HFFc6 (cell line): ENCODE measurements around the gene RPS6KA5. TPM values are rescaled to one million over a fixed set of nuclear protein-coding genes. Genes with fewer than 3 reads are reported as not detected.
"Not testable (repeated sequence)": the region's sequence is repeated elsewhere in the genome, so short reads cannot be mapped to it uniquely, and the experiment has no call there.

ENCODE experiments used
- DNase-seq: peaks from one replicate; pipeline ENCODE4 v3.0.0-alpha.2; 2018
- H3K27ac Mint-ChIP-seq: 2 replicates; pipeline ENCODE4 v1.8.0; 2020; ENCODE audit warnings: mild to moderate bottlenecking, mixed read lengths
- H3K27me3 Mint-ChIP-seq: 2 replicates; pipeline ENCODE4 v1.8.0; 2021; ENCODE audit warnings: mild to moderate bottlenecking, moderate library complexity, mixed read lengths; ENCODE audit not compliant: insufficient read depth
- H3K36me3 Mint-ChIP-seq: 2 replicates; pipeline ENCODE4 v1.8.0; 2021; ENCODE audit warnings: low read depth, mixed read lengths
- H3K4me1 Mint-ChIP-seq: 2 replicates; pipeline ENCODE4 v1.8.0; 2020; ENCODE audit warnings: low read depth, mixed read lengths
- H3K4me3 Mint-ChIP-seq: 2 replicates; pipeline ENCODE4 v1.8.0; 2020; ENCODE audit warnings: mild to moderate bottlenecking, moderate library complexity, mixed read lengths
- H3K9me3 Mint-ChIP-seq: 2 replicates; pipeline ENCODE4 v1.8.0; 2020; ENCODE audit warnings: mild to moderate bottlenecking, mixed read lengths
- total RNA-seq, 6 experiments: library from RNA; stranded (reverse); fragmentation: NEBNext Ultra II Directional; extraction: Animal tissue kit (Norgen Biotek cat#: 25700); gene quantifications; 2 replicates in 1 of 6; 3 replicates in 5 of 6; pipeline ENCODE4 v1.2.3, GENCODE V29; 2021
- TF ChIP-seq, protein P1 (sequence below): fragments of 200-600 bp; sonication (generic); IDR thresholded peaks from 2 replicates; pipeline ENCODE4 v1.5.0; 2021; ENCODE audit warnings: antibody characterized with exemption, mild to moderate bottlenecking

RPS6KA5 gene
- total RNA-seq, 6 experiments from 2014 or later = 0.36 to 0.91 (median 0.48) TPM

DNA sequence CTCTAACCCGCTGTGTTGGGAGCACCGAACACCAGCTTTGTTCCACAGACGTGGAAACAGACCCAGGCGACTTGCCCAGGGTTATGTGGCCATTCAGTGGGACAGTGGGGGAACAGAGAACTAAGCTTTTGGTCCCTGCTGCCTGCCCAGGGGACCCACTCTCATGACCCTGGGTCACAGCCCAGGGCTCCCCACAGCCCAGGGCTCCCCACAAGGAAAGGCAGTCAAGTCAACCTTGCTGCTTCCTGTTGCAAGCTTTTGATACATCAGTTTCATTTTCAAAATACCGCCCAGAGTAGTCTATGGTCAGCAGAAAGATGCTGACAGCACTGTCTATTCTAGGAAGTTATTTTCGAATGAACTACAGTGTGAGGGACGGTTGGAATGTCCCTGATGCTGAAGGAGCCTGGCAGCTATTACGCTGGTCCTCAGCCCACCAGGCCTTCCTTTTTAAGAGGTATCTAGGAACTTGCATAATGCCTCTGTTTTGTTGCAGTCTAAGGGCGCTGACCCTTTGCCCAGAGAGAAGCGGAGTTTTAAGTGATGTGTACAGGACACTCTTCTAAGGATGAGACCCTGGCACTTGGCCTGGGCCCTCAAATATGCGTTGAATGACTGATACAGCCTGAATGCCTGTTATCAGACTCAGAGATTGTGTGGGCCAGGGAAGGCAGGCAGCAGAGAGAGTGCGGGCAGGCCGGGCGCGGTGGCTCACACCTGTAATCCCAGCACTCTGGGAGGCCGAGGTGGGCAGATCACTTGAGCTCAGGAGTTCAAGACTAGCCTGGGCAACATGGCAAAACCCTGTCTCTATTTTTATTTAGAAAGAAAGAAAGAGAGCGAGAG, 231.6 kb downstream of the RPS6KA5 start:
- no peak for DNase-seq
- Mint-ChIP-seq H3K4me1 (peaks cover 9% of the 10 kb centered on the region; the same call in 1 of the 2 replicates), H3K9me3 (peaks cover 11% of the 10 kb centered on the region), H3K4me3 (peak overlapping the region; percentile 72; the same call in 1 of the 2 replicates), H3K27me3 (peaks cover 20% of the 10 kb centered on the region), H3K36me3 (peaks cover 4% of the 10 kb centered on the region), H3K27ac (no peak overlapping the region)
- TF ChIP-seq, protein P1, sequence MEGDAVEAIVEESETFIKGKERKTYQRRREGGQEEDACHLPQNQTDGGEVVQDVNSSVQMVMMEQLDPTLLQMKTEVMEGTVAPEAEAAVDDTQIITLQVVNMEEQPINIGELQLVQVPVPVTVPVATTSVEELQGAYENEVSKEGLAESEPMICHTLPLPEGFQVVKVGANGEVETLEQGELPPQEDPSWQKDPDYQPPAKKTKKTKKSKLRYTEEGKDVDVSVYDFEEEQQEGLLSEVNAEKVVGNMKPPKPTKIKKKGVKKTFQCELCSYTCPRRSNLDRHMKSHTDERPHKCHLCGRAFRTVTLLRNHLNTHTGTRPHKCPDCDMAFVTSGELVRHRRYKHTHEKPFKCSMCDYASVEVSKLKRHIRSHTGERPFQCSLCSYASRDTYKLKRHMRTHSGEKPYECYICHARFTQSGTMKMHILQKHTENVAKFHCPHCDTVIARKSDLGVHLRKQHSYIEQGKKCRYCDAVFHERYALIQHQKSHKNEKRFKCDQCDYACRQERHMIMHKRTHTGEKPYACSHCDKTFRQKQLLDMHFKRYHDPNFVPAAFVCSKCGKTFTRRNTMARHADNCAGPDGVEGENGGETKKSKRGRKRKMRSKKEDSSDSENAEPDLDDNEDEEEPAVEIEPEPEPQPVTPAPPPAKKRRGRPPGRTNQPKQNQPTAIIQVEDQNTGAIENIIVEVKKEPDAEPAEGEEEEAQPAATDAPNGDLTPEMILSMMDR = no peak

- Mint-ChIP-seq H3K4me3 (peak overlapping the region; percentile 72), H3K9me3 (peaks cover 19% of the 10 kb centered on the region), H3K27ac (no peak overlapping the region)
Observed at GRCh38 chr14:90827919-90828610, 232.4 kb downstream of the RPS6KA5 start.

DNA sequence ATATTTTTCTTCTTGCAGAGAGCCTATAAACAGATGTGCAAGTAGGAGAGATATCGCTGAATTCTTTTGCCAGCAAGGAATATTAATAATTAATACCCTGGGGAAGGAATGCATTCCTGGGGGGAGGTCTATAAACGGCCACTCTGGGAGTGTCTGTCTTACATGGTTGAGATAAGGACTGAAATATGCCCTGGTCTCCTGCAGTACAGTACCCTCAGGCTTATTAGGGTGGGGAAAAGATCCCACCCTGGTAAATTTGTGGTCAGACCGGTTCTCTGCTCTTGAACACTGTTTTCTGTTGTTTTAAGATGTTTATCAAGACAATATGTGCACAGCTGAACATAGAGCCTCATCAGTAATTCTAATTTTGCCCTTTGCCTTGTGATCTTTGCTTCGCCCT, 236.9 kb downstream of the RPS6KA5 start:
- not testable (repeated sequence) for H3K27ac Mint-ChIP-seq, H3K4me3 Mint-ChIP-seq, H3K4me1 Mint-ChIP-seq, DNase-seq
- H3K9me3 Mint-ChIP-seq = peaks cover 24% of the 10 kb centered on the region
- peaks cover 12% of the 10 kb centered on the region for H3K27me3 Mint-ChIP-seq
- H3K36me3 Mint-ChIP-seq = peaks cover 10% of the 10 kb centered on the region

More at GRCh38 chr14:90827919-90828610, 232.4 kb downstream of the RPS6KA5 start:
- H3K4me1 Mint-ChIP-seq = peaks cover 9% of the 10 kb centered on the region; the same call in 1 of the 2 replicates
- H3K36me3 Mint-ChIP-seq = peaks cover 10% of the 10 kb centered on the region
- DNase-seq = peak; percentile 58
- TF ChIP-seq, protein P1 = no peak
- peaks cover 20% of the 10 kb centered on the region for H3K27me3 Mint-ChIP-seq

DNA sequence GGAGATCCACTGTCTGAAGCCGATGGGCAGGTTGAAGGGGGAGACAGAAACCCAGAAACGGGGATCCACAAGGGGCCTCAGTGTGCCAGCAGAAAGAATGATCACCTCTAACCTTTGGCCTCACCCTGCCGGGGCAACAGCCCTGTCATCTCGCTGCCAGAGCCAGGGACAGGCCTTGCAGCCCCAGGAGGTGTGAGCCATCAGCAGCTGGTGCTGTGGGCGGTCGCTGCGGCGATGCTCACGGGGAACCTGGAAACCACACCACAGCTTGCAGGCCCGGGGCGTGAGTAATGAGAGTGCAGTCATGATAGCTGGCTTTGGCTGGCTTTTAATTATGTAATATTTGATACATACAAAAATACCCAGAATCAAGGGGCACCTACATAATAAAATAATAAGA, 239.5 kb downstream of the RPS6KA5 start:
- Mint-ChIP-seq H3K27ac (no peak overlapping the region), H3K9me3 (peaks cover 24% of the 10 kb centered on the region), H3K27me3 (peaks cover 15% of the 10 kb centered on the region), H3K4me1 (no peaks in the 10 kb centered on the region), H3K36me3 (peaks cover 10% of the 10 kb centered on the region), H3K4me3 (no peak overlapping the region)
- TF ChIP-seq, protein P1 = no peak
- peak; percentile 43 for DNase-seq

DNA sequence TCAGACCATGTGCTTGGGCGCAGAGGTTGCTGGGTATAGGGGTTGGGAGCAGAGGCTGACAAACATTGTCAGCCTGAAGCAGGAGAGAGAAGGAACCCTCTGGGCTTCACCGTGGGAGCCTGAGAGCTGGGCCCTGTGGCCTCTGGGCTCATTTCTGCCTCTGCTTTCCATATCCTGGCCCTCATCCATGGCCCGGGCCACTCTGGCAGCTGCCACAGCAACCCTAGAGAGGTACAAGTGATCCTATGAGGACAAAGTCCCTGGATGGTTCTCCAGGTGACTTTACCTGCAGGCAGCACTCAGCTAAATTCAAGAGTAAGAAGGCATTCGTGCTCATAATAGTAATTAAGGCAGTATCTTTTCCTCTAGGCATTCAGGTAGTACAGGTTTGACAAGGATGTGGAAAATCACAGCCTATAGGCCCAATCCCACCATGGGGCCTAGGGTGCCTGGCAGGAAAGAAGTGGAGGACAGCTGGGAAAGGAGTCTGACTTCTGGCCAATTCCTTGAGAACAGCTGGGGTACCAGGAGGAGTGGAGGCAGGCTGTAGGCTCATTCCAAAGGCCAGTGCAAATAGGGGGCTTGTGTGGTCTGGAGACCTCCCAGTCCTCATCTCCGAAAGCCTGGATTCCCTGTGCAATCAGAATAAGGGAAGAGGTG, 240.6 kb downstream of the RPS6KA5 start:
- H3K27me3 Mint-ChIP-seq = peaks cover 15% of the 10 kb centered on the region
- H3K9me3 Mint-ChIP-seq = peaks cover 21% of the 10 kb centered on the region
- TF ChIP-seq, protein P1 = no peak
- peaks cover 10% of the 10 kb centered on the region for H3K36me3 Mint-ChIP-seq
- peaks cover 8% of the 10 kb centered on the region for H3K4me1 Mint-ChIP-seq
- H3K27ac Mint-ChIP-seq = no peak overlapping the region
- no peak overlapping the region for H3K4me3 Mint-ChIP-seq
- DNase-seq = no peak
